Stimulated activated CD8-positive, alpha-beta memory T cell treated with anti-CD3 and anti-CD28 coated beads, Interleukin-15, amount 100 ng/mL, for 48 hours (primary cell): Measurements from ENCODE around the gene SCN3A.

Source experiments
- DNase-seq, 2 donors: peaks; one replicate each; pipeline ENCODE4 v3.0.0-alpha.2; 2020; ENCODE audit warnings: low read depth in 2 of 2

Gene SCN3A

GRCh38 chr2:165057308-165057707 lies 146.5 kb downstream of the SCN3A start:
- no peak for DNase-seq

DNA sequence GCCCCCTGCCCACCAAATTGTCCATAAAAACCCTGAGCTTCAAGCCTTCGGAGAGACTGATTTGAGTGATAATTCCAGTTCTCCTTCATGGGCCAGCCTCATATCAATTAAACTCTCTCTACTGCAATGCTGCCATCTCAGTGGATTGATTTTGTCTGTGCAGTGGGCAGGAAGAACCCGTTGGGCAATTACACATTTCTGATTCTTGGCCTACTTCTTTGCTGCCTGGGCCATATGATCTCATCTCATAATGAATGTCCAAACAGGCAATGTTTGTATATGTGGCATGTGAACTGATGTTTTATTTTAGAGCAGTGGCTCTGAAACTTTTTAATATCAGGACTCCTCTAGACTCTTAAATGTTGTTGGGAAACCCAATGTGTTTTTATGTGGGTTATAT lies 147.3 kb downstream of the SCN3A start:
- no peak for DNase-seq

DNA sequence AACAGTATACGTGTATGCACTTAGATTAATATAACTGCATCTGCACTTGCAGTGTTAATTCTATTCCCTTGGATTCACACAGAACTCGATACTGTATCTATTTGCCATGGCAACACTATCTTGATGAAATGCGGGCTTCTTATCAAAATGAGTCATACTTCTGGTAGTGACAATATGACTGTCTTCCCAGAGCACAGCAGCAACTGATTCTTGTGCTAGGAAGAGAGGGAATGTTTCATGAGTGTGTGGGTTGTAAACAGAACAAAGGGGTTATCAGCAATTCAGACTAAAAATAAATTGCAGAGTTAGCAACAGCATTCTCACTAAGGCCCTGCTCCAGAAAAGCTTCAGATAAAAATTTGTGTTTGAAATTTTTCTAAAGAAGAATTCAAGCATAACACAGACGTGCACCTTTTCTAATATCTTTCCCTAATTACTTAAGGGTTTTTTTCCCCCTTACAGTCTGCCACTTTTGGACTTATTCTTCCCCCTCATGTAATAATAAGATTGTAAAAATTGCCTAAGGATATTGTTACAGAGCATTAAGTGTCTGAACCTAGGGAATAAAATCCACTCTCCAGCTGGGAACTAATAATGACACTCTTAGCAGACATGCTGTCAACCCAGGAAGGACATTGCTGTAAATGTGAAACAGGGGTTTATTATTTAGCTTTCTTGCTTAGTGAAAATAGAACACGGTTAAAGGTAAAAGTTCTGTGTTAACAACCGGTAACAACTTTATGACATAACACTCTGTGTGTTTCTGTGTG lies 148.6 kb downstream of the SCN3A start:
- no peak for DNase-seq

GRCh38 chr2:165054652-165055051 lies 149.2 kb downstream of the SCN3A start:
- no peak for DNase-seq

DNA sequence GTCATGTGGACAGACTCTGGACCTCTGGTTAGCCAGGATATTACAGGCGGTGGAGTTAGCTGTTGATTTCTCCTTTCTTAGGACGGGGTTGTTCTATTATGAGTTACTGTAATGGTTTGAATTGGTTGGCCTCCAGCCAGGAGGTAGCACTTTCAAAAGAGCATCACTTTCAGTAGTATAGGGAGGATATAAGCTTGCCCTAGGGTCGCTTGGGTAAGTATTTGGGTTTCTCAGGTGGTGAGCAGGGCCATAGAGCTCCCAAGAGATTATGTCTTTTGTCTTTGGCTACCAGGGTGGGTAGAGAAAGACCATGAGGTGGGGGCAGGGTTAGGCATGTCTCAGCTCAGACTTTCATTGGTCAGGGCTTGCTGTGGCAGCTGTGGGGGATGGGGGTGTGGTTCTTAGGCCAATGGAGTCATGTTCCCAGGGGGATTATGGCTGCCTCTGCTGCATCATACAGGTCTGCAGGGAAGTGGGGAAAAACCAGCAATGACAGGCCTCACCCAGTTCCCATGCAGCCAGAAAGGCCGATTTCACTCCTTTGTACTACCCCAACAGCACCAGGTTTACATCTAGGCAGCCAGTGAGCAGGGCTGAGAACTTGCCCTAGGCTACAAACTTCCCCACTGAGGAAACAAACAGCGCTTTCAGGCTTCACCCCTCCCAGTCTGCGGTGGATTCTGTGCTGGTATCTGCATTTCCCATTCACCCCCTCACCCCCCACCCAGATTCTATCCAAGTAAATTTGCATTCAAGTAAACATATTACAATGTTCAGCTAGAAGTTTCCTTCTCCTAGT lies 159.1 kb downstream of the SCN3A start:
- DNase-seq, result no peak
